RWPE2 (cell line): ENCODE measurements around the gene PLXND1.

Experiments used
- ATAC-seq: fragments of 200-7000 bp; cut with Tn5 transposase; 3 replicates; pipeline ENCODE4 v1.9.1; 2021; ENCODE audit warnings: low read depth
- DNase-seq: peaks from one replicate; pipeline ENCODE4 v3.0.0-alpha.2; 2020; ENCODE audit warnings: low spot score
- H3K27ac ChIP-seq: fragments of 450-650 bp; 2 replicates; pipeline ENCODE4 v1.5.1; 2017; ENCODE audit warnings: mild to moderate bottlenecking; ENCODE audit not compliant: poor library complexity, severe bottlenecking
- H3K27me3 ChIP-seq: fragments of 250-450 bp; sonication (Bioruptor Pico); 2 replicates; pipeline ENCODE4 v1.5.1; 2021; ENCODE audit warnings: mild to moderate bottlenecking, moderate library complexity; ENCODE audit not compliant: insufficient read depth, poor library complexity, severe bottlenecking
- H3K36me3 ChIP-seq: fragments of 250-450 bp; sonication (Bioruptor Pico); 2 replicates; pipeline ENCODE4 v1.5.1; 2020; ENCODE audit warnings: low read depth, mild to moderate bottlenecking, moderate library complexity
- H3K4me1 ChIP-seq: fragments of 250-450 bp; sonication (Bioruptor Pico); 2 replicates; pipeline ENCODE4 v1.5.1; 2021; ENCODE audit warnings: mild to moderate bottlenecking, moderate library complexity; ENCODE audit not compliant: insufficient read depth, poor library complexity, severe bottlenecking
- H3K4me3 ChIP-seq: fragments of 250-450 bp; sonication (Bioruptor Pico); 2 replicates; pipeline ENCODE4 v1.5.1; 2021; ENCODE audit warnings: mild to moderate bottlenecking, moderate library complexity; ENCODE audit not compliant: severe bottlenecking
- H3K9me3 ChIP-seq: fragments of 250-450 bp; sonication (Bioruptor Pico); 2 replicates; pipeline ENCODE4 v1.5.1; 2021; ENCODE audit warnings: mild to moderate bottlenecking, moderate library complexity; ENCODE audit not compliant: severe bottlenecking
- CTCF ChIP-seq: fragments of 450-650 bp; IDR thresholded peaks from one replicate; pipeline ENCODE4 v1.5.1; 2017; ENCODE audit warnings: mild to moderate bottlenecking, moderate library complexity; ENCODE audit not compliant: poor library complexity, severe bottlenecking

The PLXND1 gene

GRCh38 chr3:129601713-129602112 is 4.8 kb downstream of the PLXND1 start:
- DNase-seq (no peak), ATAC-seq (no peak)
- H3K27me3 ChIP-seq: peaks cover 16% of the 10 kb centered on the region
- H3K36me3 ChIP-seq: no peaks in the 10 kb centered on the region
- H3K9me3 ChIP-seq: no peaks in the 10 kb centered on the region
- no peak overlapping the region for H3K27ac ChIP-seq
- no peaks in the 10 kb centered on the region for H3K4me1 ChIP-seq
- TF ChIP-seq CTCF: no peak
- no peak overlapping the region for H3K4me3 ChIP-seq

- Histone ChIP-seq H3K27ac (no peak overlapping the region), H3K4me1 (no peaks in the 10 kb centered on the region), H3K36me3 (no peaks in the 10 kb centered on the region), H3K9me3 (no peaks in the 10 kb centered on the region), H3K4me3 (no peak overlapping the region), H3K27me3 (peaks cover 6% of the 10 kb centered on the region)
- DNase-seq (no peak), ATAC-seq (no peak)
- TF ChIP-seq CTCF: no peak
These were observed 6.1 kb downstream of the PLXND1 start for GRCh38 chr3:129600348-129600747.

- ATAC-seq: 0 out of 3 replicates have a peak, but pooled peaks have one; percentile 33
- DNase-seq: no peak
- Histone ChIP-seq H3K27me3 (peaks cover 2% of the 10 kb centered on the region), H3K9me3 (no peaks in the 10 kb centered on the region), H3K27ac (no peak overlapping the region), H3K4me3 (no peak overlapping the region), H3K4me1 (no peaks in the 10 kb centered on the region), H3K36me3 (no peaks in the 10 kb centered on the region)
- no peak for TF ChIP-seq CTCF
These were observed 6.9 kb downstream of the PLXND1 start for GRCh38 chr3:129599607-129600006.

- Histone ChIP-seq H3K4me1 (no peaks in the 10 kb centered on the region), H3K4me3 (no peak overlapping the region), H3K27ac (no peak overlapping the region), H3K9me3 (no peaks in the 10 kb centered on the region), H3K36me3 (no peaks in the 10 kb centered on the region), H3K27me3 (no peaks in the 10 kb centered on the region)
- no peak for DNase-seq
- no peak for TF ChIP-seq CTCF
- ATAC-seq: no peak
These were observed 7.4 kb downstream of the PLXND1 start for GRCh38 chr3:129599073-129599472.

DNA sequence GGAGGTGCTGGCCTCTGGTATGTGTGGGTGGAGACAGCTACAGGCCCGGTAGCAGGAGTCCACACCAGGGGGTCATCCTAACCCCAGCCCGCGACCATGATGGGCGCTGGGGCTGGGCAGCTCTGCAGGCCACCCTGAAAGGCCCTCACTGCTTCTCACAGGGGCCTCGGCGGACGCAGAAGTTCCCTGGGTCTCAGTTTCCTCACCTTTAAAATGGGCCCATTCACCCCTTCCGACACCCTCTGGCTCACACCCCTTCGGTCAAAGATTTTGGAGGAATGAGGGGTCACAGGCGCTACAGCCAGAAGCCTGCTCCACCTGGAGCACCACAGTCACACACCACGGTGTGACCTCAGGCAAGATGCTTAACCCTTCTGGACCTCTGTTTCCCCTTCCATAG is 8.0 kb downstream of the PLXND1 start:
- Histone ChIP-seq H3K36me3 (no peaks in the 10 kb centered on the region), H3K27ac (no peak overlapping the region), H3K4me3 (no peak overlapping the region), H3K27me3 (no peaks in the 10 kb centered on the region), H3K9me3 (no peaks in the 10 kb centered on the region), H3K4me1 (no peaks in the 10 kb centered on the region)
- TF ChIP-seq CTCF: no peak
- ATAC-seq (no peak), DNase-seq (no peak)
